Activated naive CD4-positive, alpha-beta T cell treated with anti-CD3 and anti-CD28 coated beads for 36 hours (primary cell): Measurements from ENCODE around the gene RFC1. TPM values are rescaled to one million over a fixed set of nuclear protein-coding genes. Genes with fewer than 3 reads are reported as not detected.

Experiments used
- CTCF ChIA-PET: fragments of 350-600 bp; sonication (Branson Sonifier 250); formaldehyde crosslinking; loops from one replicate; lab custom pipeline; 2021; ENCODE audit warnings: antibody characterized with exemption; lab: Charles Lee
- DNase-seq: peaks from one replicate; pipeline ENCODE4 v3.0.0-alpha.2; 2020
- H3K27ac Mint-ChIP-seq: one replicate; pipeline ENCODE4 v1.8.0; 2021; ENCODE audit warnings: mild to moderate bottlenecking, mixed read lengths
- H3K27me3 Mint-ChIP-seq: one replicate; pipeline ENCODE4 v1.8.0; 2021; ENCODE audit warnings: low read depth, mixed read lengths
- H3K36me3 Mint-ChIP-seq: one replicate; pipeline ENCODE4 v1.8.0; 2021; ENCODE audit warnings: low read depth, mixed read lengths
- H3K4me1 Mint-ChIP-seq: one replicate; pipeline ENCODE4 v1.8.0; 2021; ENCODE audit warnings: low read depth, mixed read lengths
- H3K4me3 Mint-ChIP-seq: one replicate; pipeline ENCODE4 v1.8.0; 2021; ENCODE audit warnings: mild to moderate bottlenecking, moderate library complexity, mixed read lengths
- H3K9me3 Mint-ChIP-seq: one replicate; pipeline ENCODE4 v1.8.0; 2021; ENCODE audit warnings: mixed read lengths
- intact Hi-C: fragments of 100-400 bp; cut with micrococcal nuclease; formaldehyde crosslinking; loops from one replicate; pipeline ENCODE4 v1.15.1; 2023
- total RNA-seq, 2 experiments: library from RNA; stranded (reverse); gene quantifications; one replicate each; pipeline ENCODE4 v1.2.3, GENCODE V29; 2021

RFC1 gene
- total RNA-seq, 2 experiments from 2014 or later: 109 to 123 TPM

GRCh38 chr4:39349326-39349725 lies 16.8 kb downstream of the RFC1 start:
- peaks cover 1% of the 10 kb centered on the region for H3K9me3 Mint-ChIP-seq
- DNase-seq: no peak
- intact Hi-C loops: no loop called here
- CTCF ChIA-PET: no interaction called here
- H3K4me3 Mint-ChIP-seq: no peak overlapping the region
- H3K27me3 Mint-ChIP-seq: no peaks in the 10 kb centered on the region
- peaks cover 40% of the 10 kb centered on the region for H3K36me3 Mint-ChIP-seq
- H3K27ac Mint-ChIP-seq: peak overlapping the region; percentile 6
- H3K4me1 Mint-ChIP-seq: peaks cover 68% of the 10 kb centered on the region

DNA sequence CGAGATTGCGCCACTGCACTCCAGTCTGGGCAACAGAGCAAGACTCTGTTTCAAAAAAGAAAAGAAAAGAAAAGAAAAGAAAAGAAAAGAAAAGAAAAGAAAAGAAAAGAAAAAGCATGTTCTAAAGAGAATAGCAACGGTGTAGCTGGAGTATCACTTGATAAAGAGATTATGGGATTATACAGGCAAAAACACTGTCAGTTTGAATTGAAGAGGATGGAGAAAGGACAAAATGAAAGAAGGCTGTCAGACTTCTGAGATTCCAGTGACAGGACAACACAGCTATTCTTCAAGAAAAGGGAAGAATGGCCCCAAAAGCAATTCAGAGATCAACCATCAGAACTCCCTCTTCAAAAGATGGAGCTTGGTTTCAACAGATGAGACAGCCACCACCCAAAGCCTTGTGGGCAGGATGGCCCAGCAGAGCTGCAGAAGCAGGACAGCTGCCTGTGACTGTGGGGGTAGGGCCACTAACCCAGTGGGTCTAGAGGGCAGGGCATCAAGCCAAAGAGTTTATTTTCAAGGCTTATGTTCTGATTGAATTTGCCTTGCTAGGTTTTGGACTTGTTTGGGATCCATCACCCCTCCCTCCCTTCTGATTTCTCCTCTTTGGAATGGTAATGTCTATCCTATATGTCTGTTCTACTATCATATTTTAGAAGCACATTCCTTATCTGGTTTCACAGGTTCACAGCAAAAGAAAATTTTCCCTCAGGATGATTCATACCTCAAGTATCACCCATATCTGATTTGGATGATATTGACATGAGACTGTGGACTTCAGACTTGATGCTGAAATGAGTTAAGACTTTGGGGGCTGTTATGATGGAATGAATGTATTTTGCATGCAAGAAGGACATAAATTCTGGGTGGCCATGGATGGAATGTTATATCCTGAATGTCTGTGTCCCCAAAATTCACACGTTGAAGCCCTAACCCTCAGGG lies 17.5 kb downstream of the RFC1 start:
- CTCF ChIA-PET: no interaction called here
- Mint-ChIP-seq H3K4me1 (peaks cover 61% of the 10 kb centered on the region), H3K4me3 (no peak overlapping the region), H3K36me3 (peaks cover 43% of the 10 kb centered on the region), H3K27me3 (no peaks in the 10 kb centered on the region), H3K27ac (peak overlapping the region; percentile 6), H3K9me3 (peaks cover 1% of the 10 kb centered on the region)
- intact Hi-C loops: no loop called here
- no peak for DNase-seq

DNA sequence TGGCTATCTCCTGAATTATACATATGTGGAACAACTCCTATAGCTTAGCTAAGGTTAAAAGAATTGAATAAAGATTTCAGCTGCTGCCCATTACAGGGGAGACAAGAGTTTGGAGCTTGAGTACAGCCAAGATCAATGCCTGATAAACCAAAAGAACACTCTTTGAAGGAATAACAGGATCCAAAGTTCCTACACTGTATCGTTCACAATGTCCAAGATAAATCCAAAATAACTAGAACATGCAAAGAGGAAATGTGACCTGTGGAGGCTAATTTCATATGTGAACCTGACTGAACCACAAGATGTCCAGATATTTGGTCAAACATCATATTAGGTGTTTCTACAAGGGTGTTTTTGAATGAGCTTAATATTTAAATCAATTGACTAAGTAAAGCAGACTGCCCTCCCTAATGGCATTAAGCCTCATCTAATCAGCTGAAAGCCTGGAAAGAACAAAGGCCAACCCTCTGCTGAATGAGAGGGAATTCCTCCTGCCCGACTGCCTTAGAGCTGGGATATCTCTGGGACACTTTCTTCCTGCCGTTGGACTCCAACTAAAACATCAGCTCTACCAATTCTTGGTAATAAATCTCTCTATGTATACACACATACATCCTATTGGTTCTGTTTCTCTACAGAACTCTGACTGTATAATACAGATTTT lies 19.2 kb downstream of the RFC1 start:
- no peak for DNase-seq
- Mint-ChIP-seq H3K27ac (no peak overlapping the region), H3K27me3 (no peaks in the 10 kb centered on the region), H3K9me3 (peaks cover 1% of the 10 kb centered on the region), H3K4me1 (peaks cover 53% of the 10 kb centered on the region), H3K4me3 (no peak overlapping the region), H3K36me3 (peaks cover 47% of the 10 kb centered on the region)
- CTCF ChIA-PET: interaction anchor here (0.5 to 1.9 kb wide), 6 partner anchors 18 to 213 kb away, joined by 3 to 4 read pairs (median 3); no protein-coding TSS in a partner anchor
- intact Hi-C loops: no loop called here

- Mint-ChIP-seq H3K27ac (no peak overlapping the region), H3K4me3 (no peak overlapping the region), H3K36me3 (peaks cover 38% of the 10 kb centered on the region), H3K27me3 (no peaks in the 10 kb centered on the region), H3K9me3 (no peaks in the 10 kb centered on the region), H3K4me1 (peaks cover 47% of the 10 kb centered on the region)
- CTCF ChIA-PET: interaction anchor here (0.7 kb wide), 1 partner anchor 372 kb away, joined by 3 read pairs; no protein-coding TSS in a partner anchor
- DNase-seq: no peak
- intact Hi-C loops: no loop called here
Observed at GRCh38 chr4:39342731-39343130, 23.4 kb downstream of the RFC1 start.

- H3K27me3 Mint-ChIP-seq: no peaks in the 10 kb centered on the region
- H3K9me3 Mint-ChIP-seq: no peaks in the 10 kb centered on the region
- DNase-seq: no peak
- H3K4me3 Mint-ChIP-seq: no peak overlapping the region
- intact Hi-C loops: no loop called here
- peaks cover 34% of the 10 kb centered on the region for H3K36me3 Mint-ChIP-seq
- CTCF ChIA-PET: interaction anchor here (1.3 kb wide), 1 partner anchor 128 kb away, joined by 4 read pairs; no protein-coding TSS in a partner anchor
- no peak overlapping the region for H3K27ac Mint-ChIP-seq
- peaks cover 37% of the 10 kb centered on the region for H3K4me1 Mint-ChIP-seq
Observed at GRCh38 chr4:39341075-39341725, 25.0 kb downstream of the RFC1 start.

GRCh38 chr4:39339968-39340367 lies 26.2 kb downstream of the RFC1 start:
- H3K9me3 Mint-ChIP-seq: no peaks in the 10 kb centered on the region
- intact Hi-C loops: no loop called here
- no peak overlapping the region for H3K27ac Mint-ChIP-seq
- no peak for DNase-seq
- CTCF ChIA-PET: interaction anchor here (1.3 kb wide), 1 partner anchor 129 kb away, joined by 4 read pairs; no protein-coding TSS in a partner anchor
- peaks cover 29% of the 10 kb centered on the region for H3K36me3 Mint-ChIP-seq
- H3K4me1 Mint-ChIP-seq: peaks cover 41% of the 10 kb centered on the region
- H3K27me3 Mint-ChIP-seq: no peaks in the 10 kb centered on the region
- H3K4me3 Mint-ChIP-seq: no peak overlapping the region

GRCh38 chr4:39337841-39338240 lies 28.3 kb downstream of the RFC1 start:
- CTCF ChIA-PET: no interaction called here
- intact Hi-C loops: no loop called here
- no peak overlapping the region for H3K4me3 Mint-ChIP-seq
- H3K9me3 Mint-ChIP-seq: no peaks in the 10 kb centered on the region
- no peak for DNase-seq
- peaks cover 26% of the 10 kb centered on the region for H3K36me3 Mint-ChIP-seq
- H3K27ac Mint-ChIP-seq: no peak overlapping the region
- H3K27me3 Mint-ChIP-seq: no peaks in the 10 kb centered on the region
- peaks cover 42% of the 10 kb centered on the region for H3K4me1 Mint-ChIP-seq

GRCh38 chr4:39335566-39335965 lies 30.6 kb downstream of the RFC1 start:
- intact Hi-C loops: no loop called here
- peaks cover 36% of the 10 kb centered on the region for H3K4me1 Mint-ChIP-seq

GRCh38 chr4:39331191-39331590 lies 35.0 kb downstream of the RFC1 start:
- no peak for DNase-seq
- Mint-ChIP-seq H3K27me3 (no peaks in the 10 kb centered on the region), H3K9me3 (no peaks in the 10 kb centered on the region), H3K4me3 (no peak overlapping the region), H3K27ac (no peak overlapping the region), H3K4me1 (peaks cover 26% of the 10 kb centered on the region), H3K36me3 (peaks cover 17% of the 10 kb centered on the region)
- CTCF ChIA-PET: no interaction called here
- intact Hi-C loops: no loop called here

More at GRCh38 chr4:39335566-39335965, 30.6 kb downstream of the RFC1 start:
- CTCF ChIA-PET: no interaction called here
- Mint-ChIP-seq H3K4me3 (no peak overlapping the region), H3K27me3 (no peaks in the 10 kb centered on the region), H3K36me3 (peaks cover 12% of the 10 kb centered on the region), H3K27ac (no peak overlapping the region), H3K9me3 (no peaks in the 10 kb centered on the region)
- DNase-seq: no peak

DNA sequence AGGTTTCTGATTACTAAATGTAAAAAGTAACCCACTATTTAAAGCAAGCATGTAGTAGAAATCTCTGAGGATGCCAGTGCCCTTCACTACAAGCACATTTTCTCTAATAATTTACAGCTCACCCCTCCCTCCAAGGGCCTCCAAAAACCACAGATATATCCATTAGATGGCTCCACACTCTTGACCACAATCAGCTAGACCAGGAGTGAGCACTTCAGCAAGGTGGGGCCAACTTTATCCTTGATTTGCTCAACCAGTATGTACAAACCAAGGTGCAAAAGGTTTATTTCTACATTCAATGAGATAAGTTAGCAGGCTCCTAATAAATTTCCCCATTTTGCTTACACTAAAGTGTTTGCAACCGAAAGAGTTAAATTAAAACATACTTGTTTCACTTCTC lies 35.8 kb downstream of the RFC1 start:
- peaks cover 21% of the 10 kb centered on the region for H3K4me1 Mint-ChIP-seq
- no peak for DNase-seq
- intact Hi-C loops: no loop called here

GRCh38 chr4:39326468-39326977 lies 39.6 kb downstream of the RFC1 start:
- Mint-ChIP-seq H3K4me3 (no peak overlapping the region), H3K27ac (no peak overlapping the region), H3K36me3 (peaks cover 40% of the 10 kb centered on the region), H3K4me1 (peaks cover 7% of the 10 kb centered on the region), H3K9me3 (no peaks in the 10 kb centered on the region), H3K27me3 (no peaks in the 10 kb centered on the region)
- CTCF ChIA-PET: no interaction called here
- intact Hi-C loops: no loop called here
- DNase-seq: no peak

More for the DNA sequence above, 35.8 kb downstream of the RFC1 start:
- CTCF ChIA-PET: interaction anchor here (0.6 kb wide), 1 partner anchor 125 kb away, joined by 3 read pairs; no protein-coding TSS in a partner anchor
- Mint-ChIP-seq H3K36me3 (peaks cover 22% of the 10 kb centered on the region), H3K27me3 (no peaks in the 10 kb centered on the region), H3K27ac (no peak overlapping the region), H3K4me3 (no peak overlapping the region), H3K9me3 (no peaks in the 10 kb centered on the region)
